HG03045 (cell line): Measurements from ENCODE around the gene CPS1.

ENCODE experiments used
- ATAC-seq: cut with Tn5 transposase; IDR thresholded peaks from one replicate; pipeline ENCODE4 v1.9.1; 2021; ENCODE audit warnings: mild to moderate bottlenecking, moderate library complexity; ENCODE audit not compliant: unreplicated experiment

The CPS1 gene

GRCh38 chr2:210604666-210605065, 48.3 kb downstream of the CPS1 start:
- ATAC-seq = no peak

GRCh38 chr2:210606001-210606400, 49.6 kb downstream of the CPS1 start:
- ATAC-seq = no peak

- ATAC-seq = no peak
Observed at GRCh38 chr2:210611466-210611865, 55.1 kb downstream of the CPS1 start.

- no peak for ATAC-seq
Observed at GRCh38 chr2:210616074-210616473, 59.7 kb downstream of the CPS1 start.

DNA sequence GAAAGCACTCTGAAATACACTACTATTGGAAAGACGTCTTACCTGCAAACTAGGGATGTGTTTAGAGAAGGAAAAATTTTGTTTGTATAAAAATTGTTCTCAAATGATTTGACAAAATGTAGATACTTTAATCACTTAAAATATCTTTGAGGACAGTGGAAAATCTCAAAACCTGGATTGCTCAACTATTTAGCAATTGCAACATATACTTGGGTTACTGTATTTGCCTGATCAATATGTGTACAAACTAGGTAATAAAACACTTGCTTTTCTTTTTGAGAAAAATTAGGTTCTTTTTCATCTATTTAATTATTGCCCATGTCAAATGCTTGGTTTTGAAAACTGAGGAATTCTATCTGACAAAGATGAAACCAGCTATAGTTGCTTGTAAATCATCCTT, 60.9 kb downstream of the CPS1 start:
- ATAC-seq = no peak

GRCh38 chr2:210617732-210618330, 61.4 kb downstream of the CPS1 start:
- ATAC-seq = no peak

DNA sequence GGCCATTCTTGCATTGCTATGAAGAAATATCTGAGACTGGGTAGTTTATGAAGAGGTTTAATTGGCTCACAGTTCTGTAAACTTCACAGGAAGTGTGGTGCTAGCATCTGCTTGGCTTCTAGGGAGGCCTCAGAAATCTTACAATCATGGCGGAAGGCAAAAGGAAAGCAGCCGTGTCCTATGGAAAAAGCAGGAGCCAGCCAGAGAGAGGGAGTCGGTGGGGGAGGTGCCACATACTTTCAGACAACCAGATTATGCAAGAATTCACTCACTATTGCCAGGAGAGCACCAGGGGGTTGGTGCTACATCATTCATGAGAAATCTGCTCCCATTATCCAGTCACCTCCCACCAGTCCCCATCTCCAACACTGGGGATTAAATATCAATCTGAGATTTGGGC, 64.1 kb downstream of the CPS1 start:
- ATAC-seq = no peak

DNA sequence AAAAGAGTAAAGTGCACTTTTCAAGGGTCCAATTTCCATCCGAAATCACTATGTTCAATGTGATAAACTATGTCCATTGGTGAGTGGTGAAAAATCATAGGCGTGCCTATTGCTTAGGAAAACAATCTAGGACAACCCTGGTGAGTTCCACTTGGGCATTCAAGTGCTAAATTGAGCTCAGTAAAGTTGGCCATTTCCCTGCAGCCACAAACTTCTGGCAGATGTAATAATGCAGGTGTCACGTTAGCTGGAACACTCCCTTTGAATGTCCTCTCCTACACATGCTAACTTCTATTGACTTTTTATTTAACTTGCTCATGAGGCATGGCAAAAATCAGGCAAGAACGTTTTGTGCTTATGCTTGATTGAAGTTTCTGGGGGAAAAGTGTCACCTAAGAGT, 67.1 kb downstream of the CPS1 start:
- no peak for ATAC-seq

DNA sequence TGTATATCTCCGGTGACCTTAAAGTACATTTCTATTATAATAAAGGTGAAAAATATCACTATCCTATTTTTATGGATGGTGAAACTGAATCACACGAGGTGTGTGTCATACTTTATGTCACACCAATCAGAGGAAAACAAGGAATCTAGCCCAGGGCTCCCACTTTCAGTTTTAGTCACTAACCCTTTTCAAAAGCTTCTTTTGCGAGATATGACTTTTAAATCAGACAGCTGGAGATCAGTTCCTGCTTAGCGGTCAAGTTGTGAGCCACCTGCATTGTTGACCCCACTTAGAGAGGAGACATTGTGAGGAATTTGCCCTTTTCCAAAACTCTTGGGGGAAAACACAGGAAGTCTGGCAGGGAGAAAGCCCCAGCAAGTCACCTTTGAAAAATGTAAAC, 70.5 kb downstream of the CPS1 start:
- no peak for ATAC-seq

- no peak for ATAC-seq
Observed at GRCh38 chr2:210630873-210631560, 74.6 kb downstream of the CPS1 start.

DNA sequence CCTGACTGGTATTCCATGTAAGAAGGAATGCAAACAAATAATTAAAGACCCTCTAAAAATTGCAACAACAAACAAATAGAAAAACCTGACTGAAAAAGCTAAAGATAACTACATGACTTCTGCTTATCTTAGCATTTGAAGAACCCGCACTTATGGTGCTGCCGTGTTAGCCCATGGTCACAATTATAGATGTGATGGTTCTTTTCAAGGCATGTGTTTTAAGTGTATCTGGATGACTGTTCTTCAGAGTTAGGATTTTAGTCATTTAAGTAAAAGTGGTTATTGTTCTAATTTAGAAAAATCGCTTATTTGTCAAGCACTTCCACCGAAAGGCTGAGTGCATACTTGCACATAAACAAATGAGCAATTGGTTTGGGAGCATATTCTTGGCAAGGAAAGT, 77.3 kb downstream of the CPS1 start:
- ATAC-seq = no peak

- no peak for ATAC-seq
Observed at GRCh38 chr2:210635257-210635656, 78.9 kb downstream of the CPS1 start.

DNA sequence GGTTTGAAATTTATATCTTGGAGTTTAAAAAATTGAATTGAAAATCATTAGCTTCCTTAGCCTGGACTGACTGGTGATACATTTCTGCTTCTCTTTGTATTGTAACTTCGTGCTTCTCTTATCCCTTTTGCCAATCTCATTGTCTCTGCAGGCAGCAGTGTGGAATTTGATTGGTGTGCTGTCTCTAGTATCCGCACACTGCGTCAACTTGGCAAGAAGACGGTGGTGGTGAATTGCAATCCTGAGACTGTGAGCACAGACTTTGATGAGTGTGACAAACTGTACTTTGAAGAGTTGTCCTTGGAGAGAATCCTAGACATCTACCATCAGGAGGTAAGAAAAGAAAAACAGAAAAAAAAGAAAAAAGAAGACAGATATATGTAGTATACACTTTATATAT, 85.9 kb downstream of the CPS1 start:
- no peak for ATAC-seq

GRCh38 chr2:210647151-210647550, 90.8 kb downstream of the CPS1 start:
- ATAC-seq = no peak

GRCh38 chr2:210654091-210654490, 97.7 kb downstream of the CPS1 start:
- ATAC-seq = no peak

DNA sequence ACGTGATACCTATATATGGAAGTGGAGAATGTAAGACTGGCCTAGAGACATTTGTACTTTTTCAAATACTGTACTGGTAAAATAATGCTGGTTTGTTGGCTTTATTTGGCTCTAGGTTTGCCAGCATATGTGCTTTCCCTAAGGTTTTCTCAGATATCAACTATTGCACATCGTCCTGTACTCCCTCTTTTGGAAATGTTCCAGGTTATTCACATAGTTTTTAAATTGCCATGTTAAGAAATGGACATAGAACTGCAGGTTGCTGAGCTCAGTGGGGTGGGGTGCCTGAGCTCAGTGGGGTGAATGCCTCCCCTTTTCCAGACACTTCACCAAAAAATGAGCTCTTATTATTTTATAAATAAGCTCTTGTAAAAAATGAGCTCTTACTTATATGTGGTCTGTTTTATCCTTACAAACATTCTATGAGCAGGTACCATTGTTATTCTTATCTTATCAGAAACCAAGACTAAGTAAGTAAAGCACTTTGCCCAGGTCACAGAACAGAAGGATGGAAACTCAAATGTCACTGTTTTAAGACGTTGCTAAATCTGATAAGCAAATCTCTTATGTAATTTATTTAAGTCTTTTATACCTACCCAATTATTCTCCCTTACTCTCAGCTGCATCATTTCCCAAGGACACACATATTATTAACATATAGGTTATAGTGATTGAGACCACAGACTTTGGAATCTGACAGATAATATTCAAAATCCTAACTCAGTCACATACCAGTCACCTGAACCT, 99.0 kb downstream of the CPS1 start:
- no peak for ATAC-seq

DNA sequence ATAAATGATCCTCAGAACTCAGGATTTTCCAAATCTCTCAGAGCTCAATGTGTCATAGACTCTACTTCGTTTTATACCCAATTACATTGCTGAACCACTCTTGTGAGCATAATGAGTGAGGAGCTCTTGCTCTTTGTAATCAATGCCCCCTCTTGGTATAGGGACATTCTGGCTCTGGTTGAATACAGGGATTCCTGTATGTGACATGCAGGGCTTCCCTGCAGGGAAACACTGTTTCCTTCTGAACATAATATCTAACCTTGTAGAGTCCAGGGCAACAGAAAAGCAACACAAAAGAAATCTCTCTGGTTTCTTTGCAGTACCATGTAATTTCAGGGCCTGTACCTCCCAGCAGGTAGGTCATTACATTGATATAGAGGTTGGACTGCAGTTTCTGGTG, 101.5 kb downstream of the CPS1 start:
- no peak for ATAC-seq

- ATAC-seq = no peak
Observed at GRCh38 chr2:210660751-210661150, 104.4 kb downstream of the CPS1 start.

- no peak for ATAC-seq
Observed at GRCh38 chr2:210662560-210662959, 106.2 kb downstream of the CPS1 start.

DNA sequence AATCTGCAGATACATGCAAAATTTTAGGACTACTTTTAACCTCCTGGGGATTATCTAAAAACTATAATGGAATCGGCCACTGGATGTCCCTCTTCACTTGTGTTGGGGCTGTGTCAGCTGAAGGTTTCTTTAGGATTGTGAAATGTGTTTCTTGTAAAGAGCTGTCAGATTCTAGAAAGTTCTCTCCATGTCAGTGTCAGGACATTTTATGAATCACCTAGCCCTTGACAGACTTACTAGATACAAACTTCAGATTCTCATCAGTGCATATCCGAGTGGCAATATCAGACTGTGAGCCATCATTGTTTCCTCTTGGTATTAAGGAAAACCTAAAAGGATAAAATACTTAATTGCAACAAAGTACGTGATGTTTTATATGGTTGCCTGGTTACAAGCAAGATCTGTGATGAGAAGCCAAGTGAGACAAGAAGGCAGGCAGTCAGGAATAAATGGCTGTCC, 107.3 kb downstream of the CPS1 start:
- no peak for ATAC-seq

- no peak for ATAC-seq
Observed at GRCh38 chr2:210667711-210668110, 111.3 kb downstream of the CPS1 start.

DNA sequence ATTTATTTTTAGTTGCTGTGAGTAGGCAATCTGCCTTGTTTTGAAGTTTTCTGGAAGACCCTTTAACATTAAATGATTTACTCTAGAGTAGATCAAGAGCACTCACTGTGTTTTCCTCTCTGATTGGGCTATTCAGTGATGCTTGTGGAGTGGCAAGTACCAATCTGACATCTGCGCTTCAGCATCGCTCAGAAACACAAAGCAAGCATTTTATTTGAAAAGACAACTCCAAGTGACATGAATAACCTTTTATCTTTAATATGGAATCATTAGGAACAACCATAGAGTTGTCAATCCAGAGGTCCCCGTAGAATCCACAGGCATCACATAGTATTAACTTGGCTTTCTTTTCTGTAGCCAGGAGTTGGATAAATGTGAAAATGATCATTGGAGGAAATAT, 114.7 kb downstream of the CPS1 start:
- no peak for ATAC-seq
